Neuronal stem cell (in vitro differentiated cells): ENCODE results near the gene FLT1.

Experiments used
- DNase-seq: peaks from one replicate; pipeline ENCODE4 v3.0.0-alpha.2; 2013; ENCODE audit warnings: low spot score
- H2AFZ ChIP-seq: one replicate; pipeline ENCODE4 v1.6.1; 2013; ENCODE audit warnings: mild to moderate bottlenecking, low read length, inconsistent platforms
- H2AK5ac ChIP-seq: 2 replicates; pipeline ENCODE4 v1.6.1; 2013; ENCODE audit warnings: low read depth, mild to moderate bottlenecking, inconsistent platforms, low read length, moderate library complexity, mixed read lengths
- H2BK120ac ChIP-seq: 2 replicates; pipeline ENCODE4 v1.6.1; 2013; ENCODE audit warnings: low read depth, mild to moderate bottlenecking, inconsistent platforms, low read length, moderate library complexity, mixed read lengths
- H2BK12ac ChIP-seq: one replicate; pipeline ENCODE4 v1.6.1; 2013; ENCODE audit warnings: low read length, inconsistent platforms
- H2BK15ac ChIP-seq: 2 replicates; pipeline ENCODE4 v1.6.1; 2013; ENCODE audit warnings: mild to moderate bottlenecking, low read length, inconsistent platforms, mixed read lengths
- H2BK5ac ChIP-seq: one replicate; pipeline ENCODE4 v1.6.1; 2013; ENCODE audit warnings: inconsistent platforms, mild to moderate bottlenecking, low read length, moderate library complexity
- H3K14ac ChIP-seq: one replicate; pipeline ENCODE4 v1.6.1; 2013; ENCODE audit warnings: low read length, inconsistent platforms
- H3K18ac ChIP-seq: 2 replicates; pipeline ENCODE4 v1.6.1; 2013; ENCODE audit warnings: low read length, inconsistent platforms
- H3K23ac ChIP-seq: 2 replicates; pipeline ENCODE4 v1.6.1; 2013; ENCODE audit warnings: low read depth, mild to moderate bottlenecking, mixed read lengths, low read length, inconsistent platforms; ENCODE audit not compliant: poor library complexity
- H3K27ac ChIP-seq: replicated peaks from 3 replicates; pipeline ENCODE4 v1.5.1; 2013; ENCODE audit warnings: low read length, inconsistent platforms
- H3K27me3 ChIP-seq, 3 experiments: 2 replicates each; pipeline ENCODE4 v1.6.1; 2013; ENCODE audit warnings: low read length in 3 of 3, mild to moderate bottlenecking in 2 of 3, inconsistent platforms in 1 of 3, low read depth in 1 of 3, mixed read lengths in 1 of 3, moderate library complexity in 1 of 3; ENCODE audit not compliant: control insufficient read depth in 3 of 3, insufficient read depth in 3 of 3
- H3K36me3 ChIP-seq, 2 donors: replicated peaks in 1 of 2; 2 replicates each; pipeline ENCODE4 v1.6.1; 2013; ENCODE audit warnings: low read length in 2 of 2; ENCODE audit not compliant: control insufficient read depth in 2 of 2, insufficient read depth in 2 of 2
- H3K4ac ChIP-seq: 2 replicates; pipeline ENCODE4 v1.6.1; 2013; ENCODE audit warnings: inconsistent platforms, mild to moderate bottlenecking, low read length, moderate library complexity
- H3K4me1 ChIP-seq, 2 donors: 1 replicate in 1 of 2; 2 replicates in 1 of 2; pipeline ENCODE4 v1.6.1; 2013; ENCODE audit warnings: low read length in 2 of 2, low read depth in 1 of 2; ENCODE audit not compliant: control insufficient read depth in 2 of 2, insufficient read depth in 1 of 2
- H3K4me2 ChIP-seq: one replicate; pipeline ENCODE4 v1.6.1; 2013; ENCODE audit warnings: mild to moderate bottlenecking, low read length, inconsistent platforms; ENCODE audit not compliant: insufficient read depth, poor library complexity, severe bottlenecking
- H3K4me3 ChIP-seq, 2 donors: 2 replicates each; pipeline ENCODE4 v1.5.1; 2013; ENCODE audit warnings: low read length in 2 of 2, mild to moderate bottlenecking in 2 of 2, inconsistent platforms in 1 of 2, moderate library complexity in 1 of 2
- H3K79me1 ChIP-seq: one replicate; pipeline ENCODE4 v1.6.1; 2013; ENCODE audit warnings: low read depth, mild to moderate bottlenecking, inconsistent platforms, low read length, moderate library complexity
- H3K9ac ChIP-seq: one replicate; pipeline ENCODE4 v1.6.1; 2013; ENCODE audit warnings: mild to moderate bottlenecking, low read depth, low read length, inconsistent platforms; ENCODE audit not compliant: poor library complexity
- H3K9me3 ChIP-seq, 2 donors: replicated peaks in 1 of 2; 2 replicates each; pipeline versions ENCODE3 to v1.6.1; 2013; ENCODE audit warnings: low read length in 2 of 2, mild to moderate bottlenecking in 2 of 2, inconsistent platforms in 1 of 2, low read depth in 1 of 2, mixed read lengths in 1 of 2, moderate library complexity in 1 of 2; ENCODE audit not compliant: control insufficient read depth in 2 of 2, insufficient read depth in 1 of 2
- H4K8ac ChIP-seq: one replicate; pipeline ENCODE4 v1.6.1; 2013; ENCODE audit warnings: low read depth, mild to moderate bottlenecking, inconsistent platforms, low read length, moderate library complexity
- H4K91ac ChIP-seq: one replicate; pipeline ENCODE4 v1.6.1; 2013; ENCODE audit warnings: low read length, low read depth, mild to moderate bottlenecking, inconsistent platforms; ENCODE audit not compliant: poor library complexity
- WGBS, 2 donors: extraction: QIAGEN DNeasy Blood & Tissue Kit; methylation state at CpG; one replicate each; pipeline ENCODE4 v1.1.7; 2013; ENCODE audit warnings: missing lambda C conversion rate in 2 of 2, mixed read lengths in 1 of 2; ENCODE audit not compliant: insufficient read length in 2 of 2, insufficient replicate concordance in 1 of 2; ENCODE audit errors: extremely low coverage in 2 of 2; 5-methylcytosine and 5-hydroxymethylcytosine counted together

Gene FLT1

GRCh38 chr13:28271056-28271840, 223.7 kb downstream of the FLT1 start:
- peaks cover 0 to 82% of the 10 kb centered on the region in 2 donors for H3K36me3 ChIP-seq
- H2BK15ac ChIP-seq, result no peak overlapping the region
- H3K4ac ChIP-seq, result no peak overlapping the region
- H3K4me1 ChIP-seq, result no peaks in the 10 kb centered on the region
- no peak overlapping the region for H3K4me2 ChIP-seq
- H3K4me3 ChIP-seq, result no peak overlapping the region
- H3K79me1 ChIP-seq, result no peaks in the 10 kb centered on the region
- no peak overlapping the region for H2BK12ac ChIP-seq
- no peak overlapping the region for H3K18ac ChIP-seq
- no peak overlapping the region for H2AFZ ChIP-seq
- no peak overlapping the region for H4K8ac ChIP-seq
- no CpG with 5 or more reads among the region's 2 CpGs for WGBS, 2 donors
- no peak for DNase-seq
- H3K27me3 ChIP-seq, result no peaks in the 10 kb centered on the region
- H2BK5ac ChIP-seq, result no peak overlapping the region
- no peak overlapping the region for H2BK120ac ChIP-seq
- H2AK5ac ChIP-seq, result no peak overlapping the region
- no peak overlapping the region for H3K23ac ChIP-seq
- no peak overlapping the region for H3K9ac ChIP-seq
- H4K91ac ChIP-seq, result no peak overlapping the region
- peaks cover 0 to 6% of the 10 kb centered on the region in 2 donors for H3K9me3 ChIP-seq
- H3K14ac ChIP-seq, result no peak overlapping the region
- no peak overlapping the region for H3K27ac ChIP-seq

- no peak overlapping the region for H3K23ac ChIP-seq
- no peak overlapping the region for H3K14ac ChIP-seq
- no peak overlapping the region for H4K8ac ChIP-seq
- H3K4ac ChIP-seq, result no peak overlapping the region
- no peak for DNase-seq
- no peak overlapping the region for H2BK5ac ChIP-seq
- H3K9ac ChIP-seq, result no peak overlapping the region
- no peak overlapping the region for H2BK15ac ChIP-seq
- no peak overlapping the region for H3K27ac ChIP-seq
- H3K4me3 ChIP-seq, result no peak overlapping the region
- no peak overlapping the region for H3K18ac ChIP-seq
- peaks cover 0 to 6% of the 10 kb centered on the region in 2 donors for H3K9me3 ChIP-seq
- no peaks in the 10 kb centered on the region for H3K4me1 ChIP-seq
- H2BK120ac ChIP-seq, result no peak overlapping the region
- H3K27me3 ChIP-seq, result no peaks in the 10 kb centered on the region
- H2AK5ac ChIP-seq, result no peak overlapping the region
- H2AFZ ChIP-seq, result no peak overlapping the region
- H3K36me3 ChIP-seq, result peaks cover 0 to 76% of the 10 kb centered on the region in 2 donors
- no peaks in the 10 kb centered on the region for H3K79me1 ChIP-seq
- no peak overlapping the region for H2BK12ac ChIP-seq
- no peak overlapping the region for H4K91ac ChIP-seq
- H3K4me2 ChIP-seq, result no peak overlapping the region
These were observed 226.1 kb downstream of the FLT1 start for GRCh38 chr13:28268800-28269223.

- peaks cover 0 to 6% of the 10 kb centered on the region in 2 donors for H3K9me3 ChIP-seq
- no peak for DNase-seq
- H3K27me3 ChIP-seq, result no peaks in the 10 kb centered on the region
- peaks cover 0 to 77% of the 10 kb centered on the region in 2 donors for H3K36me3 ChIP-seq
- H3K79me1 ChIP-seq, result no peaks in the 10 kb centered on the region
- WGBS, 2 donors, result no CpG with 5 or more reads among the region's 4 CpGs
- no peak overlapping the region for H3K9ac ChIP-seq
- no peaks in the 10 kb centered on the region for H3K4me1 ChIP-seq
- no peak overlapping the region for H3K4me2 ChIP-seq
- H3K4me3 ChIP-seq, result no peak overlapping the region
- no peak overlapping the region for H4K91ac ChIP-seq
- no peak overlapping the region for H2AK5ac ChIP-seq
- no peak overlapping the region for H2AFZ ChIP-seq
- no peak overlapping the region for H2BK5ac ChIP-seq
- no peak overlapping the region for H2BK120ac ChIP-seq
- no peak overlapping the region for H4K8ac ChIP-seq
- no peak overlapping the region for H3K14ac ChIP-seq
- H2BK12ac ChIP-seq, result no peak overlapping the region
- H2BK15ac ChIP-seq, result no peak overlapping the region
- no peak overlapping the region for H3K23ac ChIP-seq
- H3K18ac ChIP-seq, result no peak overlapping the region
- H3K27ac ChIP-seq, result no peak overlapping the region
- H3K4ac ChIP-seq, result no peak overlapping the region
These were observed 227.4 kb downstream of the FLT1 start for GRCh38 chr13:28267497-28267896.

- H2AFZ ChIP-seq, result no peak overlapping the region
- peaks cover 0 to 1% of the 10 kb centered on the region in 2 donors for H3K4me1 ChIP-seq
- H2BK120ac ChIP-seq, result no peak overlapping the region
- H2BK12ac ChIP-seq, result no peak overlapping the region
- no peak overlapping the region for H3K4ac ChIP-seq
- no peak overlapping the region for H4K91ac ChIP-seq
- no CpG with 5 or more reads among the region's 3 CpGs for WGBS, 2 donors
- H3K9ac ChIP-seq, result no peak overlapping the region
- H3K36me3 ChIP-seq, result peaks cover 7 to 70% of the 10 kb centered on the region in 2 donors
- no peak overlapping the region for H2AK5ac ChIP-seq
- no peak overlapping the region for H3K23ac ChIP-seq
- no peak overlapping the region for H3K14ac ChIP-seq
- no peak overlapping the region for H3K18ac ChIP-seq
- no peaks in the 10 kb centered on the region for H3K79me1 ChIP-seq
- no peaks in the 10 kb centered on the region for H3K27me3 ChIP-seq
- no peak overlapping the region for H4K8ac ChIP-seq
- H2BK15ac ChIP-seq, result no peak overlapping the region
- H3K4me2 ChIP-seq, result no peak overlapping the region
- H3K27ac ChIP-seq, result no peak overlapping the region
- H3K4me3 ChIP-seq, result no peak overlapping the region
- no peak for DNase-seq
- no peaks in the 10 kb centered on the region for H3K9me3 ChIP-seq
- no peak overlapping the region for H2BK5ac ChIP-seq
These were observed 236.5 kb downstream of the FLT1 start for GRCh38 chr13:28258417-28258816.
